Suprapubic skin (tissue), 4 donors: ENCODE results near the gene MFAP1. TPM values are rescaled to one million over a fixed set of nuclear protein-coding genes. Genes with fewer than 3 reads are reported as not detected.

Source experiments
- DNase-seq, 2 donors: peaks; one replicate each; pipeline ENCODE4 v3.0.0-alpha.2; 2019; ENCODE audit warnings: low spot score in 2 of 2
- H3K27ac ChIP-seq: fragments of 200-600 bp; sonication (generic); one replicate; pipeline ENCODE4 v1.5.1; 2019
- H3K27me3 ChIP-seq: fragments of 200-600 bp; sonication (generic); one replicate; pipeline ENCODE4 v1.5.1; 2019
- H3K36me3 ChIP-seq: fragments of 200-600 bp; sonication (generic); one replicate; pipeline ENCODE4 v1.5.1; 2019
- H3K4me1 ChIP-seq: fragments of 200-600 bp; sonication (generic); one replicate; pipeline ENCODE4 v1.5.1; 2019
- H3K4me3 ChIP-seq: fragments of 200-600 bp; sonication (generic); one replicate; pipeline ENCODE4 v1.5.1; 2019; ENCODE audit warnings: mild to moderate bottlenecking
- H3K9me3 ChIP-seq: fragments of 200-600 bp; sonication (generic); one replicate; pipeline ENCODE4 v1.5.1; 2019
- EP300 ChIP-seq: sonication (generic); formaldehyde crosslinking; IDR thresholded peaks from one replicate; pipeline ENCODE4 v1.6.1; 2017; ENCODE audit warnings: antibody characterized with exemption
- POLR2A ChIP-seq, 2 donors: fragments of 450-650 bp; IDR thresholded peaks; one replicate each; pipeline ENCODE4 v1.6.1; 2017; ENCODE audit warnings: antibody characterized with exemption in 2 of 2, mild to moderate bottlenecking in 2 of 2, moderate library complexity in 2 of 2
- POLR2AphosphoS5 ChIP-seq, 3 donors: sonication (generic); formaldehyde crosslinking; IDR thresholded peaks; one replicate each; pipeline ENCODE4 v1.6.1; 2017; ENCODE audit warnings: antibody characterized with exemption in 3 of 3
- WGBS: methylation state at CpG from one replicate; pipeline ENCODE4 v1.1.5; 2018; 5-methylcytosine and 5-hydroxymethylcytosine counted together
- total RNA-seq, 4 donors: library from RNA; depleted of rRNA; stranded (reverse); fragments of >200 nt; gene quantifications; one replicate each; pipeline ENCODE4 v1.1.0, GENCODE V29; 2016
- TF ChIP-seq, protein P1 (sequence below), 2 donors: fragments of 200-600 bp in 1 of 2; fragments of 450-650 bp in 1 of 2; sonication (generic) in 1 of 2; IDR thresholded peaks; one replicate each; pipeline ENCODE4 v1.5.1; 2016 to 2019; ENCODE audit warnings: antibody characterized with exemption in 2 of 2, mild to moderate bottlenecking in 1 of 2, moderate library complexity in 1 of 2

Gene MFAP1, protein sequence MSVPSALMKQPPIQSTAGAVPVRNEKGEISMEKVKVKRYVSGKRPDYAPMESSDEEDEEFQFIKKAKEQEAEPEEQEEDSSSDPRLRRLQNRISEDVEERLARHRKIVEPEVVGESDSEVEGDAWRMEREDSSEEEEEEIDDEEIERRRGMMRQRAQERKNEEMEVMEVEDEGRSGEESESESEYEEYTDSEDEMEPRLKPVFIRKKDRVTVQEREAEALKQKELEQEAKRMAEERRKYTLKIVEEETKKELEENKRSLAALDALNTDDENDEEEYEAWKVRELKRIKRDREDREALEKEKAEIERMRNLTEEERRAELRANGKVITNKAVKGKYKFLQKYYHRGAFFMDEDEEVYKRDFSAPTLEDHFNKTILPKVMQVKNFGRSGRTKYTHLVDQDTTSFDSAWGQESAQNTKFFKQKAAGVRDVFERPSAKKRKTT
- 10 to 100 TPM; 12.8 to 17.7 (median 15.4) TPM for total RNA-seq

DNA sequence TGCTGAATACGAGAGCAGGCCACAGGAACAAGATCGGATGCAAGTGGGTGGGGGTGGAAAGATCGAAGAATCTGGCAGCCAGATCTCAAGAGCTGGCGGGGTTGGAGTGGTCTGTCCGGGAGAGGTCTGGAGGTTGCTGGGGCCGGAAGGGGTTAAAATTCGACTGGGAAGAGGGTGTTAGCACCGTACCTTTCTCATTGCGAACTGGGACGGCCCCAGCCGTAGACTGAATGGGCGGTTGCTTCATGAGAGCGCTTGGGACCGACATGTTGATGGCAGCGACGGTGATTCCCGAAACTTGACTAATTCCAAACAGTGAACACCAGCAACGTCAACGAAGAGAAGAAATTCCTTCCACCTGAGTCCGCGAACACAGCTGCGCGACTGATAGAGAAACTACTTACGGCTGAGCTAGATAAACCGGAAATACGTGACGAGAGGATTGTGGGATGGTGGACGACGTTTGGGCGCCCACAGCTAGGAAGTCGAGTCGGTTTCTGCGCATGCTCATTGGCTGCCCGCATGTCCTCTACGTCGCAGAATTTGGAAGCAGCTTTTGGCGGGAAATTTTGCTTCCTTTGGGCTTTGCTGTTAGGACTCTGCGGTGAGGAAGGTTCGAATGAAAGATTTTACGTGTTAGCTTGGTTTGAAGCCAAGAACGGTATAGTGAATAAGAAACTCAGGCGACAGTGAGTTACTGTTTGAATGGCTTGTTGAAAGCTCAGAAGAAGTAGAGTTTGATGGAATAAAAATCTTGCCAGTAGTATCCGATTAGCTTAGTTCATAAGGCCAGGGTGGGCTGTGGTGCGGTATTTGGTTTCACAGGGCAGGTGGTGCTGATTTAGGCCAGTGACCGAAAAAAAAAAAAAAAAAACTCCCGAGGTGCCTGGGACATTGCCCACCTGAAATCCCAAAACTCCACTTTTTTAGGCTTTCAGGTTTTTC is at the start of gene MFAP1:
TSS of gene MFAP1 (minus strand) at position 389 of the 945 bp plus-strand sequence. CDS start at position 268, 121 bp downstream.
- peak; percentile 94 to 97 for DNase-seq
- TF ChIP-seq POLR2AphosphoS5 (IDR thresholded peaks at IDR 0.05) = peak; percentile 49 to 88 (median 77)
- TF ChIP-seq POLR2A (IDR thresholded peaks at IDR 0.05) = peak in 1 of 2 donors; percentile 85
- TF ChIP-seq, protein P1, sequence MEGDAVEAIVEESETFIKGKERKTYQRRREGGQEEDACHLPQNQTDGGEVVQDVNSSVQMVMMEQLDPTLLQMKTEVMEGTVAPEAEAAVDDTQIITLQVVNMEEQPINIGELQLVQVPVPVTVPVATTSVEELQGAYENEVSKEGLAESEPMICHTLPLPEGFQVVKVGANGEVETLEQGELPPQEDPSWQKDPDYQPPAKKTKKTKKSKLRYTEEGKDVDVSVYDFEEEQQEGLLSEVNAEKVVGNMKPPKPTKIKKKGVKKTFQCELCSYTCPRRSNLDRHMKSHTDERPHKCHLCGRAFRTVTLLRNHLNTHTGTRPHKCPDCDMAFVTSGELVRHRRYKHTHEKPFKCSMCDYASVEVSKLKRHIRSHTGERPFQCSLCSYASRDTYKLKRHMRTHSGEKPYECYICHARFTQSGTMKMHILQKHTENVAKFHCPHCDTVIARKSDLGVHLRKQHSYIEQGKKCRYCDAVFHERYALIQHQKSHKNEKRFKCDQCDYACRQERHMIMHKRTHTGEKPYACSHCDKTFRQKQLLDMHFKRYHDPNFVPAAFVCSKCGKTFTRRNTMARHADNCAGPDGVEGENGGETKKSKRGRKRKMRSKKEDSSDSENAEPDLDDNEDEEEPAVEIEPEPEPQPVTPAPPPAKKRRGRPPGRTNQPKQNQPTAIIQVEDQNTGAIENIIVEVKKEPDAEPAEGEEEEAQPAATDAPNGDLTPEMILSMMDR (IDR thresholded peaks at IDR 0.05) = no peak
- H3K4me3 ChIP-seq = peak within 1 kb of the TSS; percentile 77
- H3K27ac ChIP-seq = peak within 1 kb of the TSS; percentile 91
- peaks cover 2% of the 10 kb centered on the region for H3K36me3 ChIP-seq
- H3K27me3 ChIP-seq = no peaks in the 10 kb centered on the region
- no peaks in the 10 kb centered on the region for H3K9me3 ChIP-seq
- H3K4me1 ChIP-seq = peaks cover 45% of the 10 kb centered on the region
- WGBS = 9% methylated on average over 38 of the region's 46 CpGs

DNA sequence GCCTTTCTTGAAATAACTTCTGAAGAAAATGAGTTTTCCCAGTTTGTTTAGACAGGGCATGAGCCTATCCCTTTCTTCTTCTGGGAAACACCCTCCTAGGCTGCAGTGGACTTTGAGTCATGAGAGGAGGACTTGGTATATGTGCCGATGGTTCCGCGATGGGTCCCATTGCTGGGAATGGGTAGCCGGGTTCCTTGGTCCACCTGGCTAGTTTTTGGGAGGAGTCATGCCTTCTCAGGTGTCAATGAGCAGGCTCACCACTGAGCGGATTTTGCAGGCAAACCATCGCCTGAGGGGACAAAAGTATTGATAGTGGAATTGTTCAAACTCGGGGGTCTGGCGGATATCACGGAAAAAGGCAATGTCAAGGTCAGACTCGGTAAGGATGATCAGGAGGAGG is 49.2 kb upstream of the MFAP1 start:
- Histone ChIP-seq H3K4me1 (no peaks in the 10 kb centered on the region), H3K36me3 (peaks cover 4% of the 10 kb centered on the region), H3K4me3 (no peak overlapping the region), H3K27me3 (no peaks in the 10 kb centered on the region), H3K9me3 (no peaks in the 10 kb centered on the region), H3K27ac (no peak overlapping the region)
- DNase-seq = peak in 1 of 2 donors; percentile 62
- TF ChIP-seq EP300 (no peak), POLR2A (IDR thresholded peaks at IDR 0.05) (no peak), POLR2AphosphoS5 (IDR thresholded peaks at IDR 0.05) (no peak)
- TF ChIP-seq, protein P1 (IDR thresholded peaks at IDR 0.05) = no peak
- 96% methylated on average over 10 of the region's 10 CpGs for WGBS

DNA sequence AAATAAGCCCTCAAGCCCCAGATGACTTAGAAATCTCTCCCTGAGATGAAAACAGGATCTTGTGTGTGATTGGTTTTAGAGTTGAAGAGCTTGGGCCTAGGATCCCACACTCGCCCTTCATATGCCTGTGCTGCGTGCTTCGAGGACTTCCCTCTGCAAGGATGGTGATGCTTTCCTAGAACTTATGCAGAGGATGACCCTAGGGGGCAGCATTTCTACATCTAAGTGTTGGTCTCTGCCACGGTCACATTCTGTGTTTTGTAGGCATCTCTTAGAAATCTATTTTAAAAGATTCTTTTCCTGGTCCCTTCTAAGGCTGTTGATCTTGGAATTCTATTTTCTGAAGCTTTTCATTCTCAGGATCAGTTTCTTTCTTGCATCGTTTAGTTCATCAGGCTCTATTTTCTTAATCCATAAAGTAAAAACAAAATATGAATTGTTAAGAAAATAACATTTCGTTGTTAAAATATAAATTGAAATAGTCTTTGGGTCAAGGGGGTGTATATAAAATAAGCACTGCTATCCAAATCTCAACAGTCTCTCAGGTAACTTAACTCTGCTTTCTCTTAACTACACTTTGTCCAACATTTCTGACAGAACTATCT is 48.0 kb upstream of the MFAP1 start:
- H3K9me3 ChIP-seq = no peaks in the 10 kb centered on the region
- 65% methylated on average over 6 of the region's 6 CpGs for WGBS
- H3K4me1 ChIP-seq = no peaks in the 10 kb centered on the region
- H3K4me3 ChIP-seq = no peak overlapping the region
- TF ChIP-seq EP300 = no peak
- TF ChIP-seq, protein P1 (IDR thresholded peaks at IDR 0.05) = peak in 1 of 2 donors; percentile 14
- H3K27ac ChIP-seq = no peak overlapping the region
- DNase-seq = peak in 1 of 2 donors; percentile 21
- no peaks in the 10 kb centered on the region for H3K27me3 ChIP-seq
- peaks cover 2% of the 10 kb centered on the region for H3K36me3 ChIP-seq

DNA sequence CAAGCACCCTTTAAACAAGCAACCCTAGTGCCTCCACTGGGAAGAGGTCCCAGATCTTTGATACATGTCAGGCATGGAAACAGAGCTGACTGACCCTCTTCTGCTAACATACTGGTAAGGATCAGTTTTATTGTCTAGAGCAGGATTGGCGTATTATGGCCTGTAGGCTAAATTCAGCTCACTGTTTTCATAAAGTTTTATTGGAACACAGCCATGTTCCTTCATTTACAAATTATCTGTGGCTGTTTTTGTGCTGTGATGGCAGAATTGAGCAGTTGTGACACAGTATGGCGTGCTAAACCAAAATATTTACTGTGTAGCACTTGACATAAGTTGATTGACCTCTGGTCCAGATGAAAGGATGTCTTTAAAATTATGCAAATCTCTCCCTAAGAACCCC is 47.3 kb upstream of the MFAP1 start:
- TF ChIP-seq EP300 (no peak), POLR2A (IDR thresholded peaks at IDR 0.05) (no peak), POLR2AphosphoS5 (IDR thresholded peaks at IDR 0.05) (no peak)
- TF ChIP-seq, protein P1 (IDR thresholded peaks at IDR 0.05) = no peak
- H3K4me3 ChIP-seq = no peak overlapping the region
- H3K27me3 ChIP-seq = no peaks in the 10 kb centered on the region
- no peaks in the 10 kb centered on the region for H3K9me3 ChIP-seq
- H3K4me1 ChIP-seq = no peaks in the 10 kb centered on the region
- WGBS = 97% methylated on average over 2 of the region's 2 CpGs
- DNase-seq = no peak
- H3K36me3 ChIP-seq = no peaks in the 10 kb centered on the region
- H3K27ac ChIP-seq = no peak overlapping the region
